Ovary (tissue), 3 donors: ENCODE results near the gene AGAP5.
"Not testable (repeated sequence)": the region's sequence is repeated elsewhere in the genome, so short reads cannot be mapped to it uniquely, and the experiment has no call there.

Source experiments
- EP300 ChIP-seq: sonication (generic); formaldehyde crosslinking; IDR thresholded peaks from one replicate; pipeline ENCODE4 v1.6.1; 2017; ENCODE audit warnings: antibody characterized with exemption
- POLR2A ChIP-seq: fragments of 450-650 bp; IDR thresholded peaks from one replicate; pipeline ENCODE4 v1.6.1; 2017; ENCODE audit warnings: antibody characterized with exemption, mild to moderate bottlenecking, moderate library complexity
- TF ChIP-seq, protein P1 (sequence below), 3 donors: fragments of 450-650 bp in 2 of 3; fragments of 200-600 bp in 1 of 3; IDR thresholded peaks; one replicate each; pipeline versions ENCODE4 v1.5.1 to v1.8.0; 2016 to 2022; ENCODE audit warnings: antibody characterized with exemption in 3 of 3, mild to moderate bottlenecking in 1 of 3
- donor health status: DM: no; HTN: no; CAD: no.

- TF ChIP-seq, protein P1, sequence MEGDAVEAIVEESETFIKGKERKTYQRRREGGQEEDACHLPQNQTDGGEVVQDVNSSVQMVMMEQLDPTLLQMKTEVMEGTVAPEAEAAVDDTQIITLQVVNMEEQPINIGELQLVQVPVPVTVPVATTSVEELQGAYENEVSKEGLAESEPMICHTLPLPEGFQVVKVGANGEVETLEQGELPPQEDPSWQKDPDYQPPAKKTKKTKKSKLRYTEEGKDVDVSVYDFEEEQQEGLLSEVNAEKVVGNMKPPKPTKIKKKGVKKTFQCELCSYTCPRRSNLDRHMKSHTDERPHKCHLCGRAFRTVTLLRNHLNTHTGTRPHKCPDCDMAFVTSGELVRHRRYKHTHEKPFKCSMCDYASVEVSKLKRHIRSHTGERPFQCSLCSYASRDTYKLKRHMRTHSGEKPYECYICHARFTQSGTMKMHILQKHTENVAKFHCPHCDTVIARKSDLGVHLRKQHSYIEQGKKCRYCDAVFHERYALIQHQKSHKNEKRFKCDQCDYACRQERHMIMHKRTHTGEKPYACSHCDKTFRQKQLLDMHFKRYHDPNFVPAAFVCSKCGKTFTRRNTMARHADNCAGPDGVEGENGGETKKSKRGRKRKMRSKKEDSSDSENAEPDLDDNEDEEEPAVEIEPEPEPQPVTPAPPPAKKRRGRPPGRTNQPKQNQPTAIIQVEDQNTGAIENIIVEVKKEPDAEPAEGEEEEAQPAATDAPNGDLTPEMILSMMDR (IDR thresholded peaks at IDR 0.05), result not testable (repeated sequence)
- TF ChIP-seq POLR2A, EP300: not testable (repeated sequence)
Measured at GRCh38 chr10:73729781-73730152, 31.9 kb upstream of the AGAP5 start.
